CD4-positive, alpha-beta T cell treated with Interleukin-1 beta for 1 hour (primary cell): Measurements from ENCODE around the gene PFN1.
A peak's percentile ranks its signal among the peaks of the same experiment; 100 is the strongest.
"Not testable (repeated sequence)": the region's sequence is repeated elsewhere in the genome, so short reads cannot be mapped to it uniquely, and the experiment has no call there.

Experiments
- DNase-seq, 2 donors: peaks; one replicate each; pipeline ENCODE4 v3.0.0-alpha.2; 2020 to 2022

PFN1 gene

DNA sequence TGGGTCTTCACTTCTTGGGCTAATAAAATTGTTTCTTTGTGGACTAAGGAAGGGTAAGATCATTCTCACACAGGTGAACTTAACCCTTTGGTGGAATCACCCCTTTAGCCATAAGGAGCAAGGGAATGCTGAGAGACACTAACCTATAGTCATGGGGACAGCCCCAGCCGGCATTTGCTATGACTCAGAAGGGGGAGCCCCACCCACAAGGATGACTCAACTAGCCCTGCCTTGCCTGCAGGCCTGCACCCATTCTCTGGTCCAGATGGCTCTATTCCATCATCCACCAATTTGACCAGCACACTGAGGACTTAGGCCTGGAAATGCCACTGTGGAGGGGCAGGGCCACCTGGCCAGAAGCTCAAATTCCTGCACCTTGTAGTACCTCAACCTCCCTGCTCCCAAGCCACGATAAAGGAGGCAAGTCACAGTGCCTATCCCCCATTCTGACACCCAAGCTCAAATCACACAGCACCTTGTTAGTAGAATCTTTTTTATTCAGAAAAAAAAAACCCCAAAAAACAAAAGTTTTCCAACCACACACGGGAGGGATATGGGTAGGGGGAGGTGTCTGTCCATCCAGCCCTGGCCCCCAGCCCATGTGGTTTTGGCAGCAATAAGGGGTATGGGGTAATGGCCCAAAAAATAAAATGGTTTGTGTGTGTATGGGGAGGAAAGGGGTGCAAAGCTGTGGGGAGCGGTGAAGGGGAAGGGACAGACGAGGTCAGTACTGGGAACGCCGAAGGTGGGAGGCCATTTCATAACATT is 3.0 kb downstream of the PFN1 start:
- peak; percentile 75 to 80 for DNase-seq

DNA sequence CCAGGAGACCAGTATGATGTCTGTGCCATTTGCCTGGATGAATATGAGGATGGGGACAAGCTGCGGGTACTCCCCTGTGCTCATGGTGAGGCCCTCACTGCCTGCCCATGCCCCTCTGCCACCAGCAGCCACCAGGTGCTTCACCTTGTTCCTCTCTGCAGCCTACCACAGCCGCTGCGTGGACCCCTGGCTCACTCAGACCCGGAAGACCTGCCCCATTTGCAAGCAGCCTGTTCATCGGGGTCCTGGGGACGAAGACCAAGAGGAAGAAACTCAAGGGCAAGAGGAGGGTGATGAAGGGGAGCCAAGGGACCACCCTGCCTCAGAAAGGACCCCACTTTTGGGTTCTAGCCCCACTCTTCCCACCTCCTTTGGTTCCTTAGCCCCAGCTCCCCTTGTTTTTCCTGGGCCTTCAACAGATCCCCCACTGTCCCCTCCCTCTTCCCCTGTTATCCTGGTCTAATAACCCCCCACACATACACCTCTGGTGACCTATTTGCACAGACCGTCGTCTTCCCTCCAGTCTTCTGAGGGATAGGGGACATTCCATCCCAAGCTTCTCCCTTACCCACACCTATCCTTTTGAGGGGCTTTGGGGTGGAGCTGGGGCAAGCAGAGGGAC is 3.7 kb downstream of the PFN1 start:
- peak in 1 of 2 donors; percentile 28 for DNase-seq

DNA sequence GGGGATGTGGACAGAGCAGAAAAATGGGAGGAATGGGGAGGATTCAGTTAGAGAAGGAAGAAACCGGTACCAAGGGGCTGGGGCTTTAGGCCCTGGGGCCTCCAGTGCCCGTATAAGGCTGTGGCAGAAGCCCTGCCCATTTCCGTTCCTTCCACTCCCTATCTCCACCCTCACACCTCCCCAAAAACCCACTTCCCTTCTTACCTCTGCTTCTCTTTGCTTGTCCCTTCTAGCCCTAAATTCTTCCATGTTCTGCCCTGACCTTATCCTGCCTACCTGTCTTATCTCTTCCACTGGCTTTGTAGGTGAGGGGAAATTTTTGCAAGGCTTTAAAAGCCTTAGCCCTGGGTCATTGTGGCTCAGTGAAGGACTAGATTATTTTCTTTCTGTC is 4.2 kb downstream of the PFN1 start:
- peak; percentile 49 to 66 for DNase-seq

DNA sequence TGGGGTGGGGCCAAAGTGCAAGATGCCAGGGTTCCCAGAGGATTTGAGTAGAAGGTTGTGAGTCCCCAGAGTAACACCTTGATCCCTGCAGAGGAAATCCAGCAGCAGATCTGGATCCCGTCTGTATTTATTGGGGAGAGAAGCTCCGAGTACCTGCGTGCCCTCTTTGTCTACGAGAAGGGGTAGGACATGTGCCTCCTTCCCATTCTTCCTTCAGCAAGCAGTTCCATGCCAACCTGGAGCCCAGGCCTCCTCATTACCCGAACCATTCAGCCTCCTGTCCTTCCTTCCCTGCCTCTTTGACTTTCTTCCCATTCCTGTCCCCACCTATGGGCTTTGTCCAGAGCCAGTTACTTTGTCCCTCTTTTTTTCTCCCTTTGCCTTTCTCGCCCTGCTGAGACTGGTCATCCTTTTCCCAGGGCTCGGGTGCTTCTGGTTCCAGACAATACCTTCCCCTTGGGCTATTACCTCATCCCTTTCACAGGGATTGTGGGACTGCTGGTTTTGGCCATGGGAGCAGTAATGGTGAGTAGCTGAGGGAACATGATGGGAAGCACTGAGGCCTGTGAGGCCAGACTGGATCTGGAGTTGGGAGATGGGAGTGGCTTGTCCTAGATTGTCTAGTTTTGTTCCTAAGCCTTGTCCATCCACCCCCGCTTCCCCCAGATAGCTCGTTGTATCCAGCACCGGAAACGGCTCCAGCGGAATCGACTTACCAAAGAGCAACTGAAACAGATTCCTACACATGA is 5.4 kb downstream of the PFN1 start:
- no peak for DNase-seq

DNA sequence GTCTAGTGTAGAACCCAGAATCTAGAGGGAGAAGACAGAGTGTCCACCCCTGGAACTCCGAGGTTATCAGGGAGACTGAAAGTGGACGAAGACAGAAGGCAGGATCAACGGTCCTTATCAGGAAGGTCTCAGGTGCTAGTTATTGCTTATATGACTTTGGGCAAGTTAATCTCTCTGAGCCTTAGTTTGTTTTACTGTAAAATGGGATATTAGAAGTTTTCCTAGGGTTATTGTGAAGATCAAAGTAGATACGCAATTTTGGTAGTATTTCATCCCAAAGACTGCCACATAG is 7.1 kb downstream of the PFN1 start:
- no peak for DNase-seq

DNA sequence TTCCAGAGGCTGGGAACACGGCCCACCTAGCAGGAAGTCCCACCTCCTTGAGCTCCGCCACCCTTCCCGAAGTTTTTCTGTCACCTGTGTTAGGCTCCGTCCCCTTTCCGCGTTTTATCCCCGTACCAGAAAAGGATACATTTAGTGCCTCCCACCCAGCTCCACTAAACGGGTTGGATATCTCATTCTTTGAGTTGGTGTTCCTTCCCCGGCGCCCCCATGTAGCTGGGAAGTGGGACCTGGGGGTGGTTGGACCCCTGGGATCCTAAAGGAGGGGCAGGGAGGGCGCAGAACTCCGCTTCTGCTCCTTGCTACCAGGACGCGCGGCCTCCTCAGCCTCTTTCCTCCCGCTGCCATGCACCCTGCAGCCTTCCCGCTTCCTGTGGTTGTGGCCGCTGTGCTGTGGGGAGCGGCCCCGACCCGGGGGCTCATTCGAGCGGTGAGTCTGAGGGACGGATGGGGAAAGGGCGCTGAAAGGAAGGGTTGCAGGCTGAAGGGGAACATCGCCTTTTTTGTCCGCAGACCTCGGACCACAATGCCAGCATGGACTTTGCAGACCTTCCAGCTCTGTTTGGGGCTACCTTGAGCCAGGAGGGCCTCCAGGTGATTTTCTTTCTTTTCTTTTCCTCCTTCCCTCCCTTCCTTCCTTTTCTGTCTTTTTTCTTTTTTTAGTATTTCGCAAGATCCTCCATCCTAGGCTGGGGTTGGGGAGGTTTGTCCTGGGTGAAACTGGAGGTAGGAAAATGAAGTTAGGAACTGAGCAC is 7.6 kb downstream of the PFN1 start:
- DNase-seq: peak; percentile 28 to 40

DNA sequence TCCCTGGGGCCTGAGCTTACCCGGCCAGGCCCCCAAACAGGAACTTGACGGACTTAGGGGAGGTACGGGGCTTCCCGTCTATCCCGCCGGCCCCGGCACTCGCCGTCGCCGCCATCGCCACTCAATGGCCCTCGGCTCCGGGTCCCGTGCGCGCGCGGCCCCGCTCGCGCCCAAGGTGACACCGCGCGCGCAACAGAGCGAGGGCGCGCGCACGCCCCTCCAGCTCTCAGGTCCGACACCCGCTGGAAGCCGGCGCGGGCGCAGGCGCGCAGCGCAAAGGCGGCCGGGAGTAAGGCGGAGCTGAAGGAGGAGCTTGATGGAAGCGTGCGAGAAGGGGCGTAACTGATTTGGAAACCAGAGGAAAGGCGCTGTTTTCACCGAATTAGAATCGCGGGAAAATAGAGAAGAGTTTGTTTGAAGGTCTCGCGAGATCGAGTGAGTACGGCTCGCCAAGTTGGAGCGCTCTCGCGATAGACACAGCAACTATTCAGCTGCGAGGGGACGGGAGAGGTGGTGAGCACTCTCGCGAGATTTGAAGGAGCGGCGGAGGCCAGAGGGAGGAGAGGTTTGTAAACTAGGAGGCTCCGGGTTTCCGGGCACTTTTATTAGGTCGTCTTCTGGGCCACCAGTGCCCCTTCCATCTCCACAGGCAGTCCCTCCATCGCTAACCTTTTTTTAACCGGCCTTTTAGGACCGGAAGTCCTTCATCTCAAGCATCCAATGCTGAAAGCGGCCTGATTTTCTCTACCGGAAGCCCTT is 8.4 kb downstream of the PFN1 start, which contains the start of the genes RNF167 and SLC25A11:
Gene RNF167 (plus strand): TSS at position 473 of the 759 bp plus-strand sequence. CDS start 642 bp downstream, outside the sequence.
Gene SLC25A11 (minus strand): TSS at position 251 of the 759 bp plus-strand sequence. CDS start 136 bp downstream, at position 115.
- peak; percentile 98 to 99 for DNase-seq

DNA sequence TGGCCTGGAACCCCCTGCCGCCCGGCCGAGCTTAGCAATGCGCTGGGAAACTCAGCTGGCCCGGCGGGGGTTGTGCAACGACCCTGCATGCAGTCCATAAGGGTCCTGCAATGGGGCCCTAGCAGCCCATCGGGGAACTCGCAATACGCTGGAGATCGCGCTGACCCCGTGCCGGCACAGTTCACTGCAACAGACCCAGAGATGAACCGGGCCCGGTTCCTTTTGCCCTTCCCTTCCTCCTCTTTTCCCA is 8.9 kb downstream of the PFN1 start:
- no peak for DNase-seq

DNA sequence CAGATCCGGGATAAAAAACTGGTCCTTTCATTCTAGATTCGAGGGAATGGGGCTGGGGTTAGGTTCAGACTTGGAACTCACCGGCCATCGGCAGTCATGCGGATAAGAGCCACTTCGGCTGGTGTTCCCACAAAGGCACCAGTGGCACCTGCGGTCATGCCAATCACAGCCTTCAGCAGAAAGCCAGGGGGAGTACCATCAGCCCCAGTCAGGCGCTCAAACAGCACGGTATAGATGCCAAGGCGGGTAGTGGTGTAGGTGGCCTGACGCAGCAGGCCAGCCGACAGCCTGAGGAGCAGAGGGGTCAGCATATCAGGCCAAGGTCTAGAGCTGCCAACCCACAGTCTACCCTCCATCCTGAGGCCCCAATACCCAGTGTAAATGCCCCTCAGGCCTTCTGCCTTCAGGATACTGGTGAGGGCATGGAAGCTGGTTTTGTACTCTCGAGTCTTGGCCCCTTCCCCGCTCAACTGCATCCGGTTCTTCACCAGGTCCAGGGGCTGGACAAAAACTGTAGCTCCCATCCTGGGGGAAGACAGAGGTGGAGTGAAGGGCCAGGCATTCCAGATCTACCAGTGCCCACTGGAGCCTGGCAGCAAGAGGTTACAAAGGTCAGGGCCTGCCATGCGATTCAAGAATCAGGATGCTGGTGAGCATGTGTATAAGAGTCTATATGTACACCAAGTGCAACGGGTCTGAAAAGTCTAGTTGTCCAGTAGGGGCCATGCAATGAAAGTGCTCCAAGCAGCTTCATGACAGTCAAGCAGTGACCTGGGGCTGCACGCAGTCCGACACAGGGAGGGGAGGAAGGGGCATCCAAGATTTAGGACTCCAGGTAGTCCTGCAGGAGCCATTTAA is 9.4 kb downstream of the PFN1 start:
- no peak for DNase-seq

DNA sequence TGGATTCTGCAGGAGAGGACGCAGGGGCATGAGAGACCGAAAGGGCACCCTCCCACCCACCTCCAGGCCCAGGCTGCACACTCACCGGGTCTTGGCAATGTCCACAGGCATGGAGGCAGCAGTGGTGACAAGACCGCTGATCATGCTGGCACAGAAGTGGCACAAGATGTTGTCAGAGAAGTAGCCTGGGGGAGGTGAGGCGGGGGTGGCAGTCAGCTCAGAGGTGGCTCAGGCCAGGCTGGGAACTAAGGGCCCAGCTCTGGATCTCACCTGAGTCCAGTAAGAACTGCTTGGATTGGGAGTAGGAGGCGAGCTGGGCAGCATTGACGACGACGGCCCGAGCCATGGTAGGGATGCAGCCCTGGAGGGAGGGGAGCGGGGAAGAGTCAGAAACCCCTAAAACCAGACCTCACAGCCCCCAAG is 10.2 kb downstream of the PFN1 start:
- DNase-seq: no peak

DNA sequence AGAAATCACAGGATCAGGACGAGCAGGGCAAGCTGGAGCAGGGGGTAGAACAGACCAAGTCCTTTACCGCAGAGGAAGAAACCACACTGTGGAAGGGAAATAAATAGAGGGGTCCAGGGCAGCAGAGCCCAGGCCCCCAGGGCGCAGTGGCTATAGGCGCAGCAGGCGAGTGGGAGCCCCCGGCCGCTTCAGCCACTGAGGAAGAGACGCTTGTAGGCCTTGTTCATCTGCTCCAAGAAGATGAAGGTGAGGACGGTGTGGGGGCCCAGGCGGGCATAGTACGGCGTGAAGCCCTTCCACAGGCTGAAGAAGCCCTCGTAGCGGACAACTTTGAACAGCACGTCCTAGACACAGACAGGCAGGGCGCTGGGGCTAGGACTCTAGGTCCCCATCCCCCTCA is 10.8 kb downstream of the PFN1 start:
- no peak for DNase-seq

DNA sequence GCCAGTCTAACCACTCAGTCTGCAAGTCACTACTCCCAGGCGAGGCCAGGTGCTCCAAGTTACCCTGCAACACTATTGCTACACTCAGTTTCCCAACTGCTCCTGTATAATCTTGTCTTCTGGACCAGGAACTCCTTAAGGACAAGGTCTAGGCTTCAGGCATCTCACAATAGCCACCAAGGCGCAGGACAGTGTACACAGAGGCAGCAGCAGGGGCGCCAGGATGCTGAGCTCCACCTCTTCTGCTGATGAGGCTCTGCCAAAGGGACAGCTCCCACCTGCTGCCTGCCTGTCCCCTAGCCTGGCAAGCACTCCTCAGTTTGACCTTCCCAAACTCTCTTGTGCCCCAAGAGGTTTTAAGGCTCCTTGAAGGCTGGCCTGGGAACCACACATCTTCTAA is 11.9 kb downstream of the PFN1 start:
- no peak for DNase-seq

DNA sequence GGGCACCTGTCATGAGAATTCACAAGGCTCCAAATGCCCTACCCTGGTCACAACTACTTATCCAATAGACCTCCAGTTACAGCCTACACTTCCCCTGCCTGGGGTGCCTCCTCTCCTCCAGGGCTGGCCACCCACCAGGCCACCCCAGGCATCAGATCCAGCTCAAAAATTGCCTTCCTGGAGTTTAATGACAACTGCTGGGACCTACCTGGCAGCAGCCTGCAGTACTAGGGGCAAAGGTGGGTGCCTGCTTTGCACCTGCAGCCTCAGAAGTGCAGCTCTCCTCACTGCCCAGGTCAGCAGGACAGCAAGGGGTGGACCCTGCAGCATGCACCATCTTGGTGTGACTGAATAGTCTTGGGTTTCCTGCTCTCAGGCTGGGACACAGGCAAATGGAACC is 12.7 kb downstream of the PFN1 start:
- DNase-seq: no peak

DNA sequence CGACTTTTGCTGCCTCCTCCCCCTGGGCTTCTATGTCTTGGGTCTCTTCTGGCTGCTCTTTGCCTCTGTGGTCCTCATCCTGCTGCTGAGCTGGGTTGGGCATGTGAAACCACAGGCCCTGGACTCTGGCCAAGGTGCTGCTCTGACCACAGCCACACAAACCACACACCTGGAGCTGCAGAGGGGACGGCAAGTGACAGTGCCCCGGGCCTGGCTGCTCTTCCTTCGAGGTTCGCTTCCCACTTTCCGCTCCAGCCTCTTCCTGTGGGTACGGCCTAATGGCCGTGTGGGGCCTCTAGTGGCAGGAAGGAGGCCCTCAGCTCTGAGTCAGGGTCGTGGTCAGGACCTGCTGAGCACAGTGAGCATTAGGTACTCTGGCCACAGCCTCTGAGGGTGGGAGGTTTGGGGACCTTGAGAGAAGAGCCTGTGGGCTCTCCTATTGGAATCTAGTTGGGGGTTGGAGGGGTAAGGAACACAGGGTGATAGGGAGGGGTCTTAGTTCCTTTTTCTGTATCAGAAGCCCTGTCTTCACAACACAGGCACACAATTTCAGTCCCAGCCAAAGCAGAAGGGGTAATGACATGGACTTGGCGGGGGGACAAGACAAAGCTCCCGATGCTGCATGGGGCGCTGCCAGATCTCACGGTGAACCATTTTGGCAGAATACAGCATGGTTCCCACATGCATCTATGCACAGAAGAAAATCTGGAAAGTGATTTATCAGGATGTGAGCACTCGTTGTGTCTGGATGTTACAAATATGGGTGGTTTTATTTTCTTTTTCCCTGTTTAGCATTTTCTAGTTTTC is 14.0 kb downstream of the PFN1 start:
- DNase-seq: peak; percentile 24 to 29

DNA sequence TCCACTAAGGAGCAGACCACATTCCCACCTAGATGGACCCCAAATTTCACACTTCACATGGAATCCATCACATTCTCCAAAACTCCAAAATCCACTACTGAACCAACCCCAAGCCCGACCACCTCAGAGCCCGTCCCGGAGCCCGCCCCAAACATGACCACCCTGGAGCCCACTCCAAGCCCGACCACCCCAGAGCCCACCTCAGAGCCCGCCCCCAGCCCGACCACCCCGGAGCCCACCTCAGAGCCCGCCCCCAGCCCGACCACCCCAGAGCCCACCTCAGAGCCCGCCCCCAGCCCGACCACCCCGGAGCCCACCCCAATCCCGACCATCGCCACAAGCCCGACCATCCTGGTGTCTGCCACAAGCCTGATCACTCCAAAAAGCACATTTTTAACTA is 14.7 kb downstream of the PFN1 start:
- no peak for DNase-seq

DNA sequence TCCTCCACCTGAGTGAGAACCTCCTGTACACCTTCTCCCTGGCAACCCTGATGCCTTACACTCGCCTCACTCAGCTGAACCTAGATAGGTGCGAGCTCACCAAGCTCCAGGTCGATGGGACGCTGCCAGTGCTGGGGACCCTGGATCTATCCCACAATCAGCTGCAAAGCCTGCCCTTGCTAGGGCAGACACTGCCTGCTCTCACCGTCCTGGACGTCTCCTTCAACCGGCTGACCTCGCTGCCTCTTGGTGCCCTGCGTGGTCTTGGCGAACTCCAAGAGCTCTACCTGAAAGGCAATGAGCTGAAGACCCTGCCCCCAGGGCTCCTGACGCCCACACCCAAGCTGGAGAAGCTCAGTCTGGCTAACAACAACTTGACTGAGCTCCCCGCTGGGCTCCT is 15.6 kb downstream of the PFN1 start:
- DNase-seq: no peak

DNA sequence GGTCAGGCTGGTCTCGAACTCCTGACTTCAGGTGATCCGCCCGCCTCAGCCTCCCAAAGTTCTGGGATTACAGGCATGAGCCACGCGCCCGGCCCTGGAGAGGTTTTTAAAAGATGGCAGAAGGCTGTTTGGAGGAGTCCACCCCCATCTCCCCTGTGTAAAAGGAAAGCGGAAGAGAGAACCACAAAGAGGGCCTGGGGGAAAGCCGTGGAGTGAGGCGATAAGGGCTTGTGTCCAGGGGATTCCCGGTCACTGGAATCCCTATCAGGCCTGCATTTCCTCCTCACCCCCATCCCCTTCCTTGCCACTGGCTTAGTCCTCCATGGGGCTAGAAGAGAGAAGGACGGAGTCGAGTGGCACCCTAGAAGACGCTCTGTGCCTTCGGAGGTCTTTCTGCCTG is 16.4 kb downstream of the PFN1 start, which contains the start of gene GP1BA:
Gene GP1BA (plus strand): TSS at position 315 of the 400 bp plus-strand sequence. CDS start 328 bp downstream, outside the sequence.
- DNase-seq: no peak

DNA sequence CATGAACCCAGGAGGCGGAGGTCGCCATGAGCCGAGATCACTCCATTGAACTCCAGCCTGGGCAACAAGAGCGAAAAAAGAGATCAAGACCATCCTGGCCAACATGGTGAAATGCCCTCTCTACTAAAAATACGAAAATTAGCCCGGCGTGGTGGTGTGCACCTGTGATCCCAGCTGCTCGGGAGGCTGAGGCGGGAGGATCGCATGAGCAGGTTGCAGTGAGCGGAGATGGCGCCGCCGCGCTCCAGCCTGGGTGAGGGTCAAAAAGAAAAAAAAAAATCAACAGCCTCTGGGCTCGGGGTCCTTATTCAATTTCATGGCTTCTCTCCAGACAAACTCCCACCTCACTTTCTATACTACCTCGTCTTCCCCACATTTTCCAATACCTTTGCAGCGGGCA is 19.4 kb downstream of the PFN1 start:
- DNase-seq: no peak

DNA sequence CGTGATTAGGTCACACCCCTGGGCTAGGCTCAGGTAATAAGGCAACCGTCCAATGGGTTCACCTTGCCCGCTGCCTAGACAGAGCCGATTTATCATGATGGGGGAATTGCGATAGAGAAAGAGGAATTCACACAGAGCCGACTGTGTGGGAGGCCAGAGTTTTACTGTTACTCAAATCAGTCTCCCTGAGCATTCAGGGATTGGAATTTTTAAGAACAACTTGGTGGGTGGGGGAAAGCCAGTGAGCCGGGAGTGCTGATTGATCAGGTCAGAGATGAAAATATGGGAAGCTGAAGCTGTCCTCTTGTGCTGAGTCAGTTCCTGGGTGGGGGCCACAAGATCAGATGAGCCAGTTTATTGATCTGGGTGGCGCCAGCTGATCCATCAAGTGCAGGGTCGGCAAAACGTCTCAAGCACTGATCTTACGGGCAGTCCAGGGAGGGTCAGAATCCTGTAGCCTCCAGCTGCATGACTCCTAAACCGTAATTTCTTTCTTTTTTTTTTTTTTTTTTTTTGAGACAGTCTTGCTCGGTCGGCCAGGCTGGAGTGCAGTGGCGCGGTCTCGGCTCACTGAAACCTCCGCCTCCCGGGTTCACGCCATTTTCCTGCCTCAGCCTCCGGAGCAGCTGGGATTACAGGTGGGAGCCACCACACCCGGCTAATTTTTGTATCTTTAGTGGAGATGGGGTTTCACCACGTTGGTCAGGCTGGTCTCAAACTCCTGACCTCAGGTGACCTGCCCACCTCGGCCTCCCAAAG is 21.6 kb downstream of the PFN1 start:
- not testable (repeated sequence) for DNase-seq

DNA sequence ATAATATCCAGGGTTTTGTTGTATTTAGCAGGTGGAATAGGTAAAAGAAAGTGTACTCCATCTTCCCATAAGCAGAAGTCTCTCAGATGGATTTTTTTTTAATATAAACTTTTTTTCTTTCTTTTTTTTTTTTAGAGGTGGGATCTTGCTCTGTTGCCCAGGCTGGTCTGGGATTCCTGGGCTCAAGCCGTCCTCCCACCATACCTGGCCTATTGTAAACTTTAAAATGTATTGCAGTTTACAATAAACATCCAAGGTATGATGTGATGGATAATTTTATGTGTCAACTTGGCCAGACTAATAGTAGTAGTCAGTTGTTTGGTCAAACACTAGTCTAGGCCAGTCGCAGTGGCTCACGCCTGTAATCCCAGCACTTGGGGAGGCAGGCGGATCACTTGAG is 27.0 kb downstream of the PFN1 start:
- no peak for DNase-seq
